ENCODE results near the gene ZEB2.

The ZEB2 gene

GRCh38 chr2:144354953-144355352 is 165.0 kb downstream of the ZEB2 start:
- Mint-ChIP-seq H3K4me1 (peaks cover 24% of the 10 kb centered on the region), H3K4me3 (no peak overlapping the region), H3K36me3 (no peaks in the 10 kb centered on the region), H3K27ac (no peak overlapping the region), H3K27me3 (no peaks in the 10 kb centered on the region), H3K9me3 (no peaks in the 10 kb centered on the region)

DNA sequence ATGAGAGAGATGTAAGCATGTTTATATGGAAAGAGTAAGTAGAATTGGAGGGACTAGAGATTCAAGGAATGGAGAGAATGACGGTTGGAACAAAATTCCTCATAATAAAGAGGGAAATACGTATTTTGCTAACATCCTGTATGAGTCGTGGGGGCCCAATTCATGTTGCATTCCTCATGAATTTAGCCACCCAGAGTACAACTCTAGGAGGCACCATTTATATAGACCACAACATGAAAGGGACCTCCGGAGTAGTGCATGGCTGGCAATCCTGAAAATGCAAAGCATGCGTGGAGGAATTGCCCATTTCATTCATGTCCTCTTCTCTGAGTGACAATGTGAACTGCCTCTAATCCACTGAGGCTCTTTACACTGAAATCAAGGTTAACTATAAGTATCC is 168.2 kb downstream of the ZEB2 start:
- no peaks in the 10 kb centered on the region for H3K27me3 Mint-ChIP-seq
- H3K36me3 Mint-ChIP-seq, result no peaks in the 10 kb centered on the region
- H3K4me3 Mint-ChIP-seq, result no peak overlapping the region
- no peaks in the 10 kb centered on the region for H3K9me3 Mint-ChIP-seq
- peaks cover 10% of the 10 kb centered on the region for H3K4me1 Mint-ChIP-seq
- no peak overlapping the region for H3K27ac Mint-ChIP-seq

GRCh38 chr2:144350151-144350802 is 169.6 kb downstream of the ZEB2 start:
- Mint-ChIP-seq H3K4me1 (peaks cover 10% of the 10 kb centered on the region), H3K27me3 (no peaks in the 10 kb centered on the region), H3K4me3 (peak overlapping the region; percentile 79), H3K9me3 (no peaks in the 10 kb centered on the region), H3K27ac (peak overlapping the region; percentile 98), H3K36me3 (no peaks in the 10 kb centered on the region)

DNA sequence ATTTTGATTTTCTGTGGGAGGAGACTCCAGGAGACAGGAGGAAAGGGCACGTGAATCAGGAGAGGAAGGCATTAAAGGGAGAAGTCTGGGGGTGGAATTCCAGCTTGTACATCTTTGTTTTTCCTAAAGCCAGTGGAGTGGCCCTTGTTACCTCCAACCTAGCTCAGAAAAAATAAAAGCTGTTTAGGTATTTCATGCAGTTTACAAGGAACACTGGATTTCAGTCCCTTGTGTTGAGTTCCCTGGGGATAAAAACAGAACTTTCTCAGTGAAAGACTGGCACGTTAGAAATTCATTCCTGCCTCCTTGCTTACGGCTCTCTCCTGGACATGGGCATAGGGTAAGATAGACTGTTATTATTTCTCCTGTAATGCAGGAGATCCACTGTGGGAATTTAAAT is 170.2 kb downstream of the ZEB2 start:
- Mint-ChIP-seq H3K36me3 (no peaks in the 10 kb centered on the region), H3K27ac (no peak overlapping the region), H3K4me3 (no peak overlapping the region), H3K27me3 (no peaks in the 10 kb centered on the region), H3K9me3 (no peaks in the 10 kb centered on the region), H3K4me1 (peaks cover 10% of the 10 kb centered on the region)

DNA sequence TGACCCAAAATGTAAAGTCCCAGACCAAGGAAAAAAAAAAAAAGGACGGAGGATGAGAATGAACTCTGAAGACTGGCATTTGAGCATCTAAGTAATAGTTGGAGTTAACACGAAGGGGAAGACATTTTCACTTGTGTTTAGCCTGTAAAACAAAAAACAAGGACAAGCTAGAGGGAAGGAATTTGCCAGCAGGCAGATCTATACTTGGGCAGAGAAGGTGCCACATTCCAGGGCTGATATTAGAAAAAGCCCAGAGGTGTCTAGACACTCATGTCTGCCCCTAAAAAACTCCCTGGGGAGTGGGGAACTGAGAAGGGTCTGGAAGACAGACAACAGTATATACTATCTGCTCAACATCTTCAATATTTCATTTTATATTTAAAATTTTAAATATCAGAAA is 171.1 kb downstream of the ZEB2 start:
- Mint-ChIP-seq H3K36me3 (no peaks in the 10 kb centered on the region), H3K27me3 (no peaks in the 10 kb centered on the region), H3K9me3 (no peaks in the 10 kb centered on the region), H3K4me3 (no peak overlapping the region), H3K27ac (no peak overlapping the region), H3K4me1 (peaks cover 10% of the 10 kb centered on the region)

GRCh38 chr2:144346229-144346628 is 173.7 kb downstream of the ZEB2 start:
- no peak overlapping the region for H3K27ac Mint-ChIP-seq
- H3K4me3 Mint-ChIP-seq, result no peak overlapping the region
- no peaks in the 10 kb centered on the region for H3K27me3 Mint-ChIP-seq
- H3K36me3 Mint-ChIP-seq, result no peaks in the 10 kb centered on the region
- peaks cover 23% of the 10 kb centered on the region for H3K4me1 Mint-ChIP-seq
- H3K9me3 Mint-ChIP-seq, result no peaks in the 10 kb centered on the region

DNA sequence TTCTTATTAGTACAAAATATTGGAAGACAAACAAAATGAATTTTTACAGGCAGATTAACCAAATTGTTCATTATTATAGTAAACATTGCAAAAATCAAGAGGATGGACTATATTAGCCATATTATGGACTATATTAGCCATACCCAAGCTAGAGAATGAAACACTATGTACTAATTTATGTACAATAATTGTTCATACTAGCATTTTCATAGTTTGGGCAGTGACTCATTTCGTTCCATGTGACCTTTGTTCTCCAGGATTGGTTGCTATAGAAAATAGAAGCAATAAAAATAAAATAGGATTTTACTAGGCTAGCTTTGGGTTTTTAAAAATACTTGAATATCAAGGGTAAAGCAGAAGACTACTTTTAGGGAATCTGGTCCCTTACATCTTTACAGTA is 176.8 kb downstream of the ZEB2 start:
- H3K9me3 Mint-ChIP-seq, result no peaks in the 10 kb centered on the region
- H3K27me3 Mint-ChIP-seq, result no peaks in the 10 kb centered on the region
- H3K27ac Mint-ChIP-seq, result no peak overlapping the region
- peaks cover 22% of the 10 kb centered on the region for H3K4me1 Mint-ChIP-seq
- no peak overlapping the region for H3K4me3 Mint-ChIP-seq
- H3K36me3 Mint-ChIP-seq, result no peaks in the 10 kb centered on the region

GRCh38 chr2:144341538-144341937 is 178.4 kb downstream of the ZEB2 start:
- H3K27me3 Mint-ChIP-seq, result no peaks in the 10 kb centered on the region
- no peak overlapping the region for H3K4me3 Mint-ChIP-seq
- H3K27ac Mint-ChIP-seq, result peak overlapping the region; percentile 56
- H3K9me3 Mint-ChIP-seq, result no peaks in the 10 kb centered on the region
- H3K4me1 Mint-ChIP-seq, result peaks cover 22% of the 10 kb centered on the region
- no peaks in the 10 kb centered on the region for H3K36me3 Mint-ChIP-seq

GRCh38 chr2:144339048-144339447 is 180.9 kb downstream of the ZEB2 start:
- Mint-ChIP-seq H3K36me3 (no peaks in the 10 kb centered on the region), H3K4me1 (peaks cover 22% of the 10 kb centered on the region), H3K4me3 (no peak overlapping the region), H3K27me3 (no peaks in the 10 kb centered on the region), H3K9me3 (no peaks in the 10 kb centered on the region), H3K27ac (no peak overlapping the region)

GRCh38 chr2:144334551-144334950 is 185.4 kb downstream of the ZEB2 start:
- no peaks in the 10 kb centered on the region for H3K36me3 Mint-ChIP-seq
- no peak overlapping the region for H3K27ac Mint-ChIP-seq
- no peaks in the 10 kb centered on the region for H3K9me3 Mint-ChIP-seq
- H3K4me3 Mint-ChIP-seq, result no peak overlapping the region
- H3K27me3 Mint-ChIP-seq, result no peaks in the 10 kb centered on the region
- peaks cover 31% of the 10 kb centered on the region for H3K4me1 Mint-ChIP-seq
